ENCODE data around the gene EPM2A. TPM values are rescaled to one million over a fixed set of nuclear protein-coding genes. Genes with fewer than 3 reads are reported as not detected.

Gene EPM2A
- total RNA-seq, 1 experiment from 2014 or later, result 4.7 TPM

- Histone ChIP-seq H3F3A (ENCODE audit: insufficient read depth, low read depth) (no peaks in the 10 kb centered on the region), H4K20me1 (ENCODE audit: insufficient read depth) (no peaks in the 10 kb centered on the region), H3K27ac (no peak overlapping the region), H3K27me3 (ENCODE audit: insufficient read depth, low read depth) (no peaks in the 10 kb centered on the region), H3K79me2 (ENCODE audit: low read depth) (no peaks in the 10 kb centered on the region), H3K4me2 (no peak overlapping the region), H2AFZ (no peak overlapping the region), H3K4me1 (replicated peaks; ENCODE audit: insufficient read depth) (no peaks in the 10 kb centered on the region), H3K9me3 (ENCODE audit: insufficient read depth, low read depth) (no peaks in the 10 kb centered on the region), H3K4me3 (no peak overlapping the region), H3K36me3 (ENCODE audit: low read depth) (no peaks in the 10 kb centered on the region), H3K9me2 (ENCODE audit: insufficient read depth) (no peaks in the 10 kb centered on the region; the same call in 1 of the 2 replicates)
- TF ChIP-seq EZH2 (IDR thresholded peaks at IDR 0.05; ENCODE audit: low read depth), result no peak
- no peak for TF ChIP-seq CTCF (conservative IDR thresholded peaks at IDR 0.05)
- intact Hi-C loops (cut with micrococcal nuclease; ENCODE audit: unreplicated experiment), result no loop called here
- ChIA-PET POLR2A (ENCODE audit: unreplicated experiment) (no interaction called here), CTCF (no interaction called here)
- DNase-seq, result no peak
- no TSS peak for BruUV-seq (replicated peaks)
These were observed 87.7 kb downstream of the EPM2A start for GRCh38 chr6:145647602-145648001.

- no peak overlapping the region for H2AFZ ChIP-seq
- H3K4me1 ChIP-seq (replicated peaks; ENCODE audit: insufficient read depth), result no peaks in the 10 kb centered on the region
- no peaks in the 10 kb centered on the region for H3K27me3 ChIP-seq (ENCODE audit: insufficient read depth, low read depth)
- intact Hi-C loops (cut with micrococcal nuclease; ENCODE audit: unreplicated experiment), result no loop called here
- no peaks in the 10 kb centered on the region for H3K9me3 ChIP-seq (ENCODE audit: insufficient read depth, low read depth)
- no peaks in the 10 kb centered on the region for H4K20me1 ChIP-seq (ENCODE audit: insufficient read depth)
- H3K79me2 ChIP-seq (ENCODE audit: low read depth), result no peaks in the 10 kb centered on the region
- no peak overlapping the region for H3K4me3 ChIP-seq
- POLR2A ChIA-PET (ENCODE audit: unreplicated experiment), result no interaction called here
- BruUV-seq (replicated peaks), result no TSS peak
- DNase-seq, result no peak
- no peak overlapping the region for H3K27ac ChIP-seq
- CTCF ChIA-PET, result no interaction called here
- no peaks in the 10 kb centered on the region; the same call in 1 of the 2 replicates for H3K9me2 ChIP-seq (ENCODE audit: insufficient read depth)
- H3F3A ChIP-seq (ENCODE audit: insufficient read depth, low read depth), result no peaks in the 10 kb centered on the region
- H3K4me2 ChIP-seq, result no peak overlapping the region
- H3K36me3 ChIP-seq (ENCODE audit: low read depth), result no peaks in the 10 kb centered on the region
- no peak for TF ChIP-seq CTCF (conservative IDR thresholded peaks at IDR 0.05)
These were observed 91.6 kb downstream of the EPM2A start for GRCh38 chr6:145643760-145644159.

GRCh38 chr6:145633981-145634627 is 101.2 kb downstream of the EPM2A start:
- peak; percentile 91 for TF ChIP-seq CTCF (conservative IDR thresholded peaks at IDR 0.05)
- no peak for TF ChIP-seq EZH2 (IDR thresholded peaks at IDR 0.05; ENCODE audit: low read depth)
- Histone ChIP-seq H3K36me3 (ENCODE audit: low read depth) (no peaks in the 10 kb centered on the region), H3K4me1 (replicated peaks; ENCODE audit: insufficient read depth) (no peaks in the 10 kb centered on the region), H2AFZ (no peak overlapping the region), H4K20me1 (ENCODE audit: insufficient read depth) (no peaks in the 10 kb centered on the region), H3K9me2 (ENCODE audit: insufficient read depth) (no peaks in the 10 kb centered on the region; the same call in 1 of the 2 replicates), H3K9me3 (ENCODE audit: insufficient read depth, low read depth) (no peaks in the 10 kb centered on the region), H3K4me3 (no peak overlapping the region), H3K27me3 (ENCODE audit: insufficient read depth, low read depth) (no peaks in the 10 kb centered on the region), H3K79me2 (ENCODE audit: low read depth) (no peaks in the 10 kb centered on the region), H3F3A (ENCODE audit: insufficient read depth, low read depth) (no peaks in the 10 kb centered on the region), H3K4me2 (no peak overlapping the region), H3K27ac (no peak overlapping the region)
- ChIA-PET CTCF (interaction anchor here (0.6 kb wide), 1 partner anchor 253 kb away, joined by 4 read pairs; no protein-coding TSS in a partner anchor), POLR2A (ENCODE audit: unreplicated experiment) (no interaction called here)
- no TSS peak for BruUV-seq (replicated peaks)
- peak; percentile 43 to 69 for DNase-seq
- intact Hi-C loops (cut with micrococcal nuclease; ENCODE audit: unreplicated experiment), result loop anchor here (1.0 to 10.0 kb wide), 3 partner anchors 249 to 1049 kb away; no protein-coding TSS in a partner anchor
